Fibroblast of villous mesenchyme (primary cell): ENCODE results near the gene HDGFL3. TPM values are rescaled to one million over a fixed set of nuclear protein-coding genes. Genes with fewer than 3 reads are reported as not detected.

Experiments
- DNase-seq: peaks from one replicate; pipeline ENCODE4 v3.0.0-alpha.2; 2010; ENCODE audit warnings: low read depth
- H3K4me3 ChIP-seq: 2 replicates; pipeline ENCODE4 v1.5.1; 2011; ENCODE audit warnings: low read depth, mild to moderate bottlenecking, low read length
- total RNA-seq: library from RNA; depleted of rRNA; stranded (reverse); fragments of >200 nt; gene quantifications from 2 replicates; pipeline ENCODE4 v1.2.3, GENCODE V29; 2012
- TF ChIP-seq, protein P1 (sequence below): IDR thresholded peaks from 2 replicates; pipeline ENCODE4 v1.5.1; 2012; ENCODE audit warnings: low read depth, mild to moderate bottlenecking, low read length; ENCODE audit not compliant: insufficient read depth

Gene HDGFL3
- total RNA-seq, 1 donor: 23.7 TPM

DNA sequence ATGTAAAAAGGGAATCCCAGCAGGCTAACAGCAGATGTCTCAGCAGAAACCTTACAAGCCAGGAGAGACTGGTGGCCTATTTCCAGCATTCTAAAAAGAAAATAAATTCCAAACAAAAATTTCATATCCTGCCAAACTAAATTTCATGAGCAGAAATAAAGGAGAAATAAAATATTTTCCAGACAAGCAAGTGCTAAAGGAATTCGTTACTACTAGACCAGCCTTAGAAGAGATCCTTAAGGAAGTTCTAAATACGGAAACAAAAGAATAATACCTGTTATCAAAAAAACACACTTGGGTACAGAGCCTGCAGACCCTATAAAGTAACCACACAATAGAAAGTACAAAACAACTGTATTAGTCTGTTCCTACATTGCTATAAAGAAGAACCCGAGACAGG, 41.4 kb downstream of the HDGFL3 start:
- TF ChIP-seq, protein P1, sequence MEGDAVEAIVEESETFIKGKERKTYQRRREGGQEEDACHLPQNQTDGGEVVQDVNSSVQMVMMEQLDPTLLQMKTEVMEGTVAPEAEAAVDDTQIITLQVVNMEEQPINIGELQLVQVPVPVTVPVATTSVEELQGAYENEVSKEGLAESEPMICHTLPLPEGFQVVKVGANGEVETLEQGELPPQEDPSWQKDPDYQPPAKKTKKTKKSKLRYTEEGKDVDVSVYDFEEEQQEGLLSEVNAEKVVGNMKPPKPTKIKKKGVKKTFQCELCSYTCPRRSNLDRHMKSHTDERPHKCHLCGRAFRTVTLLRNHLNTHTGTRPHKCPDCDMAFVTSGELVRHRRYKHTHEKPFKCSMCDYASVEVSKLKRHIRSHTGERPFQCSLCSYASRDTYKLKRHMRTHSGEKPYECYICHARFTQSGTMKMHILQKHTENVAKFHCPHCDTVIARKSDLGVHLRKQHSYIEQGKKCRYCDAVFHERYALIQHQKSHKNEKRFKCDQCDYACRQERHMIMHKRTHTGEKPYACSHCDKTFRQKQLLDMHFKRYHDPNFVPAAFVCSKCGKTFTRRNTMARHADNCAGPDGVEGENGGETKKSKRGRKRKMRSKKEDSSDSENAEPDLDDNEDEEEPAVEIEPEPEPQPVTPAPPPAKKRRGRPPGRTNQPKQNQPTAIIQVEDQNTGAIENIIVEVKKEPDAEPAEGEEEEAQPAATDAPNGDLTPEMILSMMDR: no peak
- H3K4me3 ChIP-seq: no peak overlapping the region
- no peak for DNase-seq

DNA sequence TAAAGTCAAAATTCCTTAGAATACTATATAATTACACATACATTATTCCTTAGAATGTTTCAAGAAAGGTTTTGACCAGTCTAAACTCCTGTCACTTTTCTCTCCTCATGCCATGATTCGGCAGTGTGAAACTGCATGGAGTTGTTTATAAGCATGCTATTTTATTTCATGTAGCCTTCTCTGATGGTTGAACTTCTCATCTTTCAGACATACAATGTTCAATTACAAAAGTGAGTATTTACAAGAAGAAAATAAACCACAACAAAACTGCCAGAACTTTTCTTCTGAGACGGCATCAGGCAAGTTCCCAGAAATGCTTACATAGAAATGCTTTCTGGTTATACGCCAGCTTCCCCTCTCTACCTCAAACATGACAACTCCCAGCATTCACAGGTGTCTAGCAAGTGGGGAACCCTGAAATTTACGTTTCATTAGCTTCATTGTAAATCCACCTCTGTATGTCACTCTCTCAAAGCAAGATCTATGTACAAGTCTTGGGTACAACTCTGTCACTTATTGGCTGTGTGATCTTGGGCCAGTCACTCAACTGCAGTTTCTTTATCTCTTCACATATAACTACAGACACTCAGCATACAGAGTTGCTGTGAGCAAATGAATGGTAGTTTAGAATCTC, 42.7 kb downstream of the HDGFL3 start:
- TF ChIP-seq, protein P1: no peak
- H3K4me3 ChIP-seq: no peak overlapping the region
- no peak for DNase-seq

DNA sequence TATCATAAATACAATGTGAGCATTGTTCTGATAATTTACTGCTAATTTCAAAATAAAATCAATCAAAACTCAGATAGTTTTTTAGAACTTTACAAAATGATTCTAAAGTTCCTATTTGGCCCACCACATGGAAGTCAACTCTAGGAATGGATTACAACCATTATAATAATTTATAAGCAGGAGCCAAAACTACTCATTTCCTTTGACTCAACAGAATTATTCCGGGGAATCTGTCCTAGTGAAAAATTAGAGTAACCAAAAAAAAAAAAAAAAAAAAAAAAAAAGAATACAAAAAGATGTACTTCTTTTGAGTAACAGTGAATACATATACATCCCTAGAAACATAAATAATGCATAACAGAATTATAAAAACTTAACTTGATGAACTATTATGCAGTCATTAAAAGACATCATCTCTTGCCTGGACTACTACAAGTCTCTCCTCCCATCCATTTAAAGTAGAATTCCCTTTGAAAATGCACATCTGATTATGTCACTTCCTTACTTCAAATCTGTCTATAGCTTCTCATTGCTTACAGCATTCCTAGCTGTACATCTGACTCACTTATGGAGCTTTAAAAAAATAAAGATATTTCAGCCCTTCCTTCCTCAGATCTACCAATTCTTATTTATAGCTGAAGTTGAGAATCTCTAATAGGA, 43.4 kb downstream of the HDGFL3 start:
- TF ChIP-seq, protein P1: no peak
- no peak overlapping the region for H3K4me3 ChIP-seq
- peak; percentile 10 for DNase-seq

DNA sequence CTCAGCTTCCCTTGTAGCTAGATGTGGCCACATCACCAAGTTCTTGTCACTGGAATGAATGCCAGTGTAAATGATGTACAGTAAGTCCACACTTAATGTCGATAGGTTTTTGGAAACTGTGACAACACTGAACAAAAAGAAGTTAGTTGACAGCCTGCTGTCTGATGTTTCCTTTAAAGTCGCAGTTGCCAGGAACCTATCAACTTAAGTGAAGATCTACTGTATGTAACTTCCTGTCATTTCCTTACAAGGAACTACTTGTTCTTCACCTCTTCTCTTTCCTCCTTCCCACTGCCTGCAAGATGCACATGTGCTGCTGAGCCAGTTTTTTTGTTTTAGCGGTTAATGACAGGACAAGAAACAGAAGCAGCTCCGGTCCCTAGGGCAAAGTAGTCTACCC, 44.6 kb downstream of the HDGFL3 start:
- no peak overlapping the region for H3K4me3 ChIP-seq
- DNase-seq: no peak
- TF ChIP-seq, protein P1: no peak

DNA sequence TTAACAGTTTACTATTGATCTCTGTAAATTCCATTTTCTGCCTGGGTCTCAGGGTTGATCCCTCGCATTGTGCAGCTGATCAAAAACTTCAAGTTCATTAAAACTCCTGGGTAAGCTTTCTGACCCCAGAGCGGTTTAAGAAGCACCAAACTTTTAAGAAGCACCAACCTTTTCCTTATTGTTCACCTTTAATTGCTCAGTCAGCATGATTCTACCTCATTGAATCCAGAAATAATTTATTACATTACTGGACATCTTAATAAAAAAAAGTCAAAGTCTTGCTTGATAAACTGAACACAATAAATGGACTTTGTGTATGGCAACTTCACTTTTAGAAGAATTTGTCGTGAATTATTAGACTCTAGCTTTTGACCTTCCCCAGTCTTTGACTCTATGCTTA, 46.9 kb downstream of the HDGFL3 start:
- no peak overlapping the region for H3K4me3 ChIP-seq
- DNase-seq: no peak
- TF ChIP-seq, protein P1: no peak

DNA sequence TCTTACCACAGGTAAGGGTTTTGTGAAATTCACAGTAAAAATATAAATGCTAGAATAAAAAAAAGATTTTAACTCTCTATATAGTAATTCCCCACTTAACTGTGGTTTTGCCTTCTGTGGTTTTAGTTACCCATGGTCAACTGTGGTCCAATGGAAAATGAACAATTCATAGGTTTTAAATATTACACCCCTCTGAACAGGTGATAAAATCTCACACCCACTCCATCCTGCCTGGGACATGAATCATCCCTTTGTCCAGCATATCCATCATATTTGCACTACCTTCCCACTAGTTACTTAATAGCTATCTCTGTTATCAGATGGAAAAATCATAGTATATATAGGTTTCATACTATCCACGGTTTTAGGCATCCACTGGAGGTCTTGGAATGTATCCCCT, 49.2 kb downstream of the HDGFL3 start:
- TF ChIP-seq, protein P1: no peak
- no peak overlapping the region for H3K4me3 ChIP-seq
- peak; percentile 28 for DNase-seq

DNA sequence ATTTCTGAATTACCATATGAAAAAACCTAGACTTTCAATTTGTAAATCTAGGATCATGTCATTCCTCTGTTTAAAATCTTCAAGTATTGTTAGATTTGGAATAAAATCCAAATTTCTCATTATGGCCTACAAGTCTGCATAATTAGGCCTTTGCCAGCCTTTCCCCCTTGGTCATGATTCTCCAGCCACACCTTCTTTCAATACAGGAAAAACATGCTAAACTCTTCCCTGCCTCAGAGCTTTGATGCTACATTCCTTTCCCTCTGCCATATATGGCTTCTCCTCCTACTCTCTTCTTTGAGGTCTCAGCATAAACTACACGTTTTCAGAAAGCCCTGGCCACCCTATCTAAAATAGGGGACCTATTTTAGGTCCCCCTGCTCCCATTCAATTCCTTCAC, 51.7 kb downstream of the HDGFL3 start:
- TF ChIP-seq, protein P1: no peak
- no peak for DNase-seq
- no peak overlapping the region for H3K4me3 ChIP-seq
